ENCODE results near the gene MGARP.
"Not testable (repeated sequence)": the region's sequence is repeated elsewhere in the genome, so short reads cannot be mapped to it uniquely, and the experiment has no call there.

MGARP gene

GRCh38 chr4:139273835-139274234, 6.2 kb downstream of the MGARP start:
- DNase-seq (ENCODE audit: low spot score): no peak
- TF ChIP-seq CTCF (IDR thresholded peaks at IDR 0.05; ENCODE audit: extremely low read depth, missing control alignments): no peak

- DNase-seq (ENCODE audit: low spot score): no peak
- no peak for TF ChIP-seq CTCF (IDR thresholded peaks at IDR 0.05; ENCODE audit: extremely low read depth, missing control alignments)
These were observed 12.7 kb downstream of the MGARP start for GRCh38 chr4:139267301-139267700.

- DNase-seq (ENCODE audit: low spot score): peak; percentile 89
- TF ChIP-seq CTCF (IDR thresholded peaks at IDR 0.05; ENCODE audit: extremely low read depth, missing control alignments): no peak
These were observed 13.3 kb downstream of the MGARP start for GRCh38 chr4:139266583-139267257.

- TF ChIP-seq CTCF (IDR thresholded peaks at IDR 0.05; ENCODE audit: extremely low read depth, missing control alignments): no peak
- no peak for DNase-seq (ENCODE audit: low spot score)
These were observed 13.8 kb downstream of the MGARP start for GRCh38 chr4:139266208-139266582.

GRCh38 chr4:139265654-139266053, 14.4 kb downstream of the MGARP start:
- DNase-seq (ENCODE audit: low spot score): no peak
- TF ChIP-seq CTCF (IDR thresholded peaks at IDR 0.05; ENCODE audit: extremely low read depth, missing control alignments): no peak

- TF ChIP-seq CTCF (IDR thresholded peaks at IDR 0.05; ENCODE audit: extremely low read depth, missing control alignments): no peak
- no peak for DNase-seq (ENCODE audit: low spot score)
These were observed 23.7 kb downstream of the MGARP start for GRCh38 chr4:139256349-139256748.

- not testable (repeated sequence) for DNase-seq (ENCODE audit: low spot score)
These were observed 24.4 kb downstream of the MGARP start for GRCh38 chr4:139255581-139255980.

- no peak for DNase-seq (ENCODE audit: low spot score)
- no peak for TF ChIP-seq CTCF (IDR thresholded peaks at IDR 0.05; ENCODE audit: extremely low read depth, missing control alignments)
These were observed 26.3 kb downstream of the MGARP start for GRCh38 chr4:139253713-139254112.

Measured in GM20000 (cell line).